Omental fat pad (tissue), 4 donors: Measurements from ENCODE around the gene ARL14EPL. TPM values are rescaled to one million over a fixed set of nuclear protein-coding genes. Genes with fewer than 3 reads are reported as not detected.

Experiments
- ATAC-seq: fragments of 150-250 bp; one replicate; pipeline ENCODE4 v1.9.1; 2016; ENCODE audit warnings: mild to moderate bottlenecking, moderate library complexity; ENCODE audit not compliant: low FRiP score
- DNase-seq: peaks from one replicate; pipeline ENCODE4 v3.0.0-alpha.2; 2019; ENCODE audit warnings: low spot score
- total RNA-seq, 4 donors: library from RNA; depleted of rRNA; stranded (reverse); fragments of >200 nt; gene quantifications; one replicate each; pipeline ENCODE4 v1.1.0, GENCODE V29; 2016
- TF ChIP-seq, protein P1 (sequence below), 3 donors: fragments of 450-650 bp; IDR thresholded peaks; one replicate each; pipeline ENCODE4 v1.5.1; 2016 to 2017; ENCODE audit warnings: antibody characterized with exemption in 3 of 3, mild to moderate bottlenecking in 3 of 3, moderate library complexity in 2 of 3

ARL14EPL gene
- total RNA-seq, 4 donors from 2014 or later = not detected

DNA sequence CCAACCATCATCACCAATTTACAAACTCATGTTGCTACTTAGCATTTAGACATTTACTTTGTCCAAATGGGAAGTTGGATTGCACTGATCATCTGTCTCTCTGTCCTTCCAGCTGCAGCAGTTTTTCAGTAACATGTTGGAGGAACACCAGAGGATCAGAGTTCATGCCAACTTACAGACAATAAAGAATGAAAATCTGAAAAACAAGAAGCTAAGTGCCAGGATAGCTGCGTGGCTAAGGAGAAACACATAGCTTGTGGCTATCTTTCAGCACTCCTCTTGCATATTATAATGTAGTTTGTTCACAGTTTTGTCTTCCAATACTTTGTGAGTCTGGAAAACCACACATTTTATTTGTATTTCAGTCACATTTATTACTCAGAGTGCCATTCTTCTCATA, 6.4 kb upstream of the ARL14EPL start:
- no peak for ATAC-seq
- DNase-seq = no peak
- TF ChIP-seq, protein P1, sequence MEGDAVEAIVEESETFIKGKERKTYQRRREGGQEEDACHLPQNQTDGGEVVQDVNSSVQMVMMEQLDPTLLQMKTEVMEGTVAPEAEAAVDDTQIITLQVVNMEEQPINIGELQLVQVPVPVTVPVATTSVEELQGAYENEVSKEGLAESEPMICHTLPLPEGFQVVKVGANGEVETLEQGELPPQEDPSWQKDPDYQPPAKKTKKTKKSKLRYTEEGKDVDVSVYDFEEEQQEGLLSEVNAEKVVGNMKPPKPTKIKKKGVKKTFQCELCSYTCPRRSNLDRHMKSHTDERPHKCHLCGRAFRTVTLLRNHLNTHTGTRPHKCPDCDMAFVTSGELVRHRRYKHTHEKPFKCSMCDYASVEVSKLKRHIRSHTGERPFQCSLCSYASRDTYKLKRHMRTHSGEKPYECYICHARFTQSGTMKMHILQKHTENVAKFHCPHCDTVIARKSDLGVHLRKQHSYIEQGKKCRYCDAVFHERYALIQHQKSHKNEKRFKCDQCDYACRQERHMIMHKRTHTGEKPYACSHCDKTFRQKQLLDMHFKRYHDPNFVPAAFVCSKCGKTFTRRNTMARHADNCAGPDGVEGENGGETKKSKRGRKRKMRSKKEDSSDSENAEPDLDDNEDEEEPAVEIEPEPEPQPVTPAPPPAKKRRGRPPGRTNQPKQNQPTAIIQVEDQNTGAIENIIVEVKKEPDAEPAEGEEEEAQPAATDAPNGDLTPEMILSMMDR (IDR thresholded peaks at IDR 0.05) = no peak

DNA sequence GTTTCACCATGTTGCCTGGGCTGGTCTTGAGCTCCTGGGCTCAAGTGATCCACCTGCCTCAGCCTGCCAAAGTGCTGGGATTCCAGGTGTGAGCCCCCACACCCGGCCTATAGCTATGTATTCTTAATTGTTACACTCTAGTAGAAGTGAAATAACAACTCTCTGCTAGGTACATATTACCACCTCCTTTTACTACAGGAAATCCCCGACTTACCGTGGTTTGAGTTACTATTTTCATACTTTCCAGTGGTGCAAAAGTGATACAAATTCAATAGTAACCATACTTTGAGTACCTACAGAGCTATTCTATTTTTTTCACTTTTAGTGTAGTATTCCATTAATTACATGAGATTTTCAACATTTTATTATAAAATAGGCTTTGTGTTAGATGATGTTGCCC, 719 bp downstream of the ARL14EPL start:
- DNase-seq (no peak), ATAC-seq (no peak)
- TF ChIP-seq, protein P1 (IDR thresholded peaks at IDR 0.05) = no peak

DNA sequence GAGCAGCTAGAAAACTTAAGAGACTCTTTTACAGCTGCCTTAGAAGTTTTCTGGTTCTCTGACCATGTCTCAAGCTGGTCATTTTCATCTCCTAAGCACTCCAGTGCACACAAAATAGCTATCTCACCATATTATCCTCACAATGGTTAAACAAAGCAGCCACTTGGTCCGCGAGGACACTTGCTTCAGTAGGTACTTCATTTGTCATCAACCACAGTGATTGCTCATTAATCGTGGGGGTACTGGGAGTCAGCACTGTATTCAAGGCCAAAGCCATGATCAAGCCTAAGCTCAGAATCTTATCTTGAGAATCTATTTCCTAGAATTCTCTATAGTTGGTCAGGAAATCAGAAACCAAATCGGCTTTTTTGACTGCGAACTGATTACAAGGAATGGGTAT, 2.9 kb downstream of the ARL14EPL start:
- ATAC-seq (no peak), DNase-seq (no peak)
- TF ChIP-seq, protein P1 (IDR thresholded peaks at IDR 0.05) = no peak

DNA sequence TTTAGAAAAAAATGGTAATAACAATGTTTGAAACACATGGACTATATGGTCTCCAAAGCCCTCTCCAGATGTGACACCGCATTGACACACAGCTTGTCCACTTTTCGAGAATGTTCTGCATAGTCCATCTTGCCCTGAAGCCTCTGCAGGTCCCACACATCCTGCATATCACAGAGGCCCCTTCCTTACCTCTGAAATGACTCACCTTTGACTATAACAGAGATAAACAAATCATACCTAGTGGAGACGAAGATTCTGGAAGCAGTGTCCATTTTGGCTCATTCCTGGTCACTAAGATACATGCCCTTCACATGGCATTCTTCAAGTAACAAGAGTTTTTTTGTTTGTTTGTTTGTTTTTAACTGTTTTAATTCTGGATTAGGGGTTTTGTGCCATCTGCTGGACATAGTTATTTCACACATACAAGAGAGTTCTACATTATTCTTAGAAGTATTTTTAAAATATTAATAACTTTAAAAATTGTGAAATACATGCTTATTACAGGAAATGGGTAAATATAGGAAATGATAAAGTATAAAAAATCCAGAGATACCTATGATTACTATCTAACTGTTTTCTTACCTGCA, 5.1 kb downstream of the ARL14EPL start:
- ATAC-seq = no peak
- TF ChIP-seq, protein P1 (IDR thresholded peaks at IDR 0.05) = no peak
- no peak for DNase-seq

DNA sequence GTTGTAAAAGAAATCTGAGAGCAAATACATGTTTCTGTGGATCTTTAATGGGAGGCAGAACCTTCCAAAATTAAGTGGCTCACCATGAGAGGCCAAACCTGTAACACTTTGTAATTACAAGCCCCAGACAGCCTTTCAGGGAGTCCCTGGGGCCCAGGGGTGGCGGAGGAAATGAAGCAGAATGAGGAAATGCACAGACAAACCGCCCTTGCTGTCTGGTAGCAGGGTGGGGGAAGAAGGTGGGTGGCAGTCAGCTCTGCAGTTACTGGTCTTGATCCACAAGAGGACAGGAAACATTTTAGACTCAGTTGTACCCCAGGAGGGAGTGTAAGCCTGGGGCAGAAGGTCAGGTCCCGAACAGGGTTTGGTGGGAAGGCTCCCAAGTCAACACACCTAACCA, 6.5 kb downstream of the ARL14EPL start:
- TF ChIP-seq, protein P1 (IDR thresholded peaks at IDR 0.05) = no peak
- DNase-seq = no peak
- ATAC-seq = no peak

DNA sequence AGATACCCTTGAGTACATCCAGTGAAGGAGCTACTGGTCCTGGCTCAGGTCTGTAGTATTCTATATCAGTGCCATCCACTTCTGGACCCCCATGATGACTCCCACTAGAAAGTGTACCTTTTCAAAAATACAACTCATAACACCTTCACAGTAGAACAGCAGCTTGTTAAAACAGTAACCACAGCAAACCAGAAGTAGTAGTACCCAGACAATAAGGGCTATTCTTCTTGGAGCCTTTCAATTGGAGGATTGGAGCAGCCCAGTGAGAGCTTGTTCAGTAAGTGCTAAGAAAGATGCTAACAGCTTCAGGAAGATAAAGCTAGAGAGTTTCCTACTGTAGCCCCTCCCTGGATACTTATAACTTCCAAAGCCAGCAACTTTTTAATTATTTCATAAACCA, 10.1 kb downstream of the ARL14EPL start:
- TF ChIP-seq, protein P1 (IDR thresholded peaks at IDR 0.05) = no peak
- ATAC-seq = no peak

DNA sequence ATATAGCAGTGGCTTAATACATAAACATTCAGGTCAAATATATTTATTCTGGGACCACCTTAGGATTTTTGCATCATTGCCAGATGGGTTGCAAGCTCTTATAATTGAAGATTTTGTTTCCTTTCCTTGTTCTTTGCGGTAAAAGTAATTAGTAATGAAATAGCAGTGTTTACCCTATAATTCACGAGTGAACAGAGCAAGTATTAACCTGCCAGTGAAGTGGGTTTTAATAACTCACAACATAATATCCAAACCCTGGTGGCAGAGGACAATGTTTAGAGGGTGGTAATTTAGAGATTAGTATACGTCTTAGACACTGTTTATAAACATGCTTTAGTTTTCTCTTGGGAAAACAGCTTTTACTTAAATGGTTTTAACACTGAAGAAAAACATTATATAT, 11.8 kb downstream of the ARL14EPL start:
- TF ChIP-seq, protein P1 (IDR thresholded peaks at IDR 0.05) = no peak
- ATAC-seq (no peak), DNase-seq (no peak)

More for the DNA sequence above, 10.1 kb downstream of the ARL14EPL start:
- DNase-seq = no peak
